Mucosa of stomach (tissue), 1 donor: ENCODE measurements around the gene PCDHA10.
"Not testable (repeated sequence)": the region's sequence is repeated elsewhere in the genome, so short reads cannot be mapped to it uniquely, and the experiment has no call there.

Source experiments
- H3K27me3 ChIP-seq: one replicate; pipeline ENCODE4 v1.7.0; 2013; ENCODE audit warnings: mild to moderate bottlenecking, low read length; ENCODE audit not compliant: control insufficient read depth, insufficient read depth
- H3K36me3 ChIP-seq: one replicate; pipeline ENCODE4 v1.7.0; 2013; ENCODE audit warnings: low read length; ENCODE audit not compliant: control insufficient read depth, insufficient read depth
- H3K4me1 ChIP-seq: one replicate; pipeline ENCODE4 v1.7.0; 2013; ENCODE audit warnings: mild to moderate bottlenecking, low read length; ENCODE audit not compliant: control insufficient read depth, insufficient read depth
- H3K4me3 ChIP-seq: one replicate; pipeline ENCODE4 v1.7.0; 2013; ENCODE audit warnings: low read length
- H3K9ac ChIP-seq: one replicate; pipeline ENCODE4 v1.7.0; 2013; ENCODE audit warnings: mild to moderate bottlenecking, low read length, moderate library complexity
- H3K9me3 ChIP-seq: one replicate; pipeline ENCODE4 v1.7.0; 2013; ENCODE audit warnings: mild to moderate bottlenecking, low read length, moderate library complexity; ENCODE audit not compliant: control insufficient read depth
- donor health status: Pancreatic carcinoma.

Gene PCDHA10, protein sequence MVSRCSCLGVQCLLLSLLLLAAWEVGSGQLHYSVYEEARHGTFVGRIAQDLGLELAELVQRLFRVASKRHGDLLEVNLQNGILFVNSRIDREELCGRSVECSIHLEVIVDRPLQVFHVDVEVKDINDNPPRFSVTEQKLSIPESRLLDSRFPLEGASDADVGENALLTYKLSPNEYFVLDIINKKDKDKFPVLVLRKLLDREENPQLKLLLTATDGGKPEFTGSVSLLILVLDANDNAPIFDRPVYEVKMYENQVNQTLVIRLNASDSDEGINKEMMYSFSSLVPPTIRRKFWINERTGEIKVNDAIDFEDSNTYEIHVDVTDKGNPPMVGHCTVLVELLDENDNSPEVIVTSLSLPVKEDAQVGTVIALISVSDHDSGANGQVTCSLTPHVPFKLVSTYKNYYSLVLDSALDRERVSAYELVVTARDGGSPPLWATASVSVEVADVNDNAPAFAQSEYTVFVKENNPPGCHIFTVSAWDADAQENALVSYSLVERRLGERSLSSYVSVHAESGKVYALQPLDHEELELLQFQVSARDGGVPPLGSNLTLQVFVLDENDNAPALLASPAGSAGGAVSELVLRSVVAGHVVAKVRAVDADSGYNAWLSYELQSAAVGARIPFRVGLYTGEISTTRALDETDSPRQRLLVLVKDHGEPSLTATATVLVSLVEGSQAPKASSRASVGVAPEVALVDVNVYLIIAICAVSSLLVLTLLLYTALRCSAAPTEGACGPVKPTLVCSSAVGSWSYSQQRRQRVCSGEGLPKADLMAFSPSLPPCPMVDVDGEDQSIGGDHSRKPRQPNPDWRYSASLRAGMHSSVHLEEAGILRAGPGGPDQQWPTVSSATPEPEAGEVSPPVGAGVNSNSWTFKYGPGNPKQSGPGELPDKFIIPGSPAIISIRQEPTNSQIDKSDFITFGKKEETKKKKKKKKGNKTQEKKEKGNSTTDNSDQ

DNA sequence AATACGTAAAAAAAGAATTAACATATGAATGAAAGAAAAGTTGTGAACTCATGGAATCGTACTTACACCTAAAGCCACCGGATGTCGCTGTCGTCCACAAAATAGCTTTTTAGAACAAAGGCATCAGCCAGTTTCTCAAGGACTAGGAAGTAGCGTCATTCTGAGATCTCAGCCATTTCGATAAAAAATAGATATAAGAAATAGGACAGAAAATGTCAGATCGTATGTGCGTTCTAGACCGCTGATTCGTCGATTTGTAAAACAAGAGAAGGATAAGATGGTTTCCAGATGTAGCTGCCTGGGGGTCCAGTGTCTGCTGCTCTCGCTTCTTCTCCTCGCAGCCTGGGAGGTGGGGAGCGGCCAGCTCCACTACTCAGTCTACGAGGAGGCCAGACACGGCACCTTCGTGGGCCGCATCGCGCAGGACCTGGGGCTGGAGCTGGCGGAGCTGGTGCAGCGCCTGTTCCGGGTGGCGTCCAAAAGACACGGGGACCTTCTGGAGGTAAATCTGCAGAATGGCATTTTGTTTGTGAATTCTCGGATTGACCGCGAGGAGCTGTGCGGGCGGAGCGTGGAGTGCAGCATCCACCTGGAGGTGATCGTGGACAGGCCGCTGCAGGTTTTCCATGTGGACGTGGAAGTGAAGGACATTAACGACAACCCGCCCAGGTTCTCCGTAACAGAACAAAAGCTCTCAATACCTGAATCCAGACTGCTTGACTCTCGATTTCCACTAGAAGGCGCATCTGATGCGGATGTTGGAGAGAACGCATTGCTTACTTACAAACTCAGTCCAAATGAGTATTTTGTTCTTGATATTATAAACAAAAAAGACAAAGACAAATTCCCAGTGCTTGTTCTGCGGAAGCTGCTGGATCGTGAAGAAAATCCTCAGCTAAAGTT, at the start of gene PCDHA10:
Gene PCDHA10 (plus strand): TSS at position 126 of the 903 bp plus-strand sequence. CDS start 152 bp downstream, at position 278.
- H3K9me3 ChIP-seq = no peaks in the 10 kb centered on the region
- no peak within 1 kb of the TSS for H3K4me3 ChIP-seq
- H3K27me3 ChIP-seq = no peaks in the 10 kb centered on the region

DNA sequence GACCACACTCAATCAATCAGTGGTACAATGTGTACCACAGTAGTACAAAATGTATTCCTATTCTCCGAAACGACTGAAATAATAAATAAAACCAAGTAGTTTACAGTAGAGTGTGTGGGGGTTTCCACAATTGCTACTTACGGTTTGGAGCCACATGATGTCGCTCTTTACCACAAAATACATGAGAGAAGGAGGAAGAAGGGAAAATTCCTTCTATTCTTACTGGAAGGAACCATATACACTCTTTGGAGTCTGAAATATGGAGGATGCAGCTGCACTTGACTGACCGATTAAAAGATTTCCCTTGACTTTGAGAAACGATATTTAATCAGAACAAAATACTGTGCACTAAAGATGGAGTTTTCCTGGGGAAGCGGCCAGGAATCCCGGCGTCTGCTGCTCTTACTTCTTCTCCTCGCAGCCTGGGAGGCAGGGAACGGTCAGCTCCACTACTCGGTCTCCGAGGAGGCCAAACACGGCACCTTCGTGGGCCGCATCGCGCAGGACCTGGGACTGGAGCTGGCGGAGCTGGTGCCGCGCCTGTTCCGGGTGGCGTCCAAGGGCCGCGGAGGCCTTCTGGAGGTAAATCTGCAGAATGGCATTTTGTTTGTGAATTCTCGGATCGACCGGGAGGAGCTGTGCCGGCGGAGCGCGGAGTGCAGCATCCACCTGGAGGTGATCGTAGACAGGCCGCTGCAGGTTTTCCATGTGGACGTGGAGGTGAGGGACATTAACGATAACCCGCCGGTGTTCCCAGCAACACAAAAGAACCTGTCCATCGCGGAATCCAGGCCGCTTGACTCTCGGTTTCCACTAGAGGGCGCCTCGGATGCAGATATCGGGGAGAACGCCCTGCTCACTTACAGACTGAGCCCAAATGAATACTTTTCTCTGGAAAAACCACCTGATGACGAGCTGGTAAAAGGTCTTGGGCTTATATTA, 48.6 kb upstream of the PCDHA10 start, which contains the start of gene PCDHA4:
Gene PCDHA4 (plus strand): TSS at position 235 of the 942 bp plus-strand sequence.
- Histone ChIP-seq H3K4me3 (no peak within 1 kb of the TSS), H3K36me3 (no peaks in the 10 kb centered on the region), H3K9me3 (no peaks in the 10 kb centered on the region), H3K27me3 (no peaks in the 10 kb centered on the region), H3K9ac (no peak within 1 kb of the TSS), H3K4me1 (no peaks in the 10 kb centered on the region)

More for the DNA sequence above, at the start of gene PCDHA10:
- no peak within 1 kb of the TSS for H3K9ac ChIP-seq
- H3K36me3 ChIP-seq = no peaks in the 10 kb centered on the region
- no peaks in the 10 kb centered on the region for H3K4me1 ChIP-seq

DNA sequence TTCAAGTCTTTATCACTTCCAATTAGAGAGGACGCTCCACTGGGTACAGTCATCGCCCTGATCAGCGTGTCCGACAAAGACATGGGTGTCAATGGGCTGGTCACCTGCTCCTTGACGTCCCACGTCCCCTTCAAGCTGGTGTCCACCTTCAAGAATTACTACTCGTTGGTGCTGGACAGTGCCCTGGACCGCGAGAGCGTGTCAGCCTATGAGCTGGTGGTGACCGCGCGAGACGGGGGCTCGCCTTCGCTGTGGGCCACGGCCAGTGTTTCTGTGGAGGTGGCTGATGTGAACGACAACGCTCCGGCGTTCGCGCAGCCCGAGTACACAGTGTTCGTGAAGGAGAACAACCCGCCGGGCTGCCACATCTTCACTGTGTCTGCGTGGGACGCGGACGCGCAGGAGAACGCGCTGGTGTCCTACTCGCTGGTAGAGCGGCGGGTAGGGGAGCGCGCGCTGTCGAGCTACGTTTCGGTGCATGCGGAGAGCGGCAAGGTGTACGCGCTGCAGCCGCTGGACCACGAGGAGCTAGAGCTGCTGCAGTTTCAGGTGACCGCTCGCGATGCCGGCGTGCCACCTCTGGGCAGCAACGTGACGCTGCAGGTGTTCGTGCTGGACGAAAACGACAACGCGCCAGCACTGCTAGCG, 47.3 kb upstream of the PCDHA10 start:
- not testable (repeated sequence) for H3K4me1 ChIP-seq, H3K9ac ChIP-seq, H3K9me3 ChIP-seq, H3K4me3 ChIP-seq, H3K36me3 ChIP-seq, H3K27me3 ChIP-seq

DNA sequence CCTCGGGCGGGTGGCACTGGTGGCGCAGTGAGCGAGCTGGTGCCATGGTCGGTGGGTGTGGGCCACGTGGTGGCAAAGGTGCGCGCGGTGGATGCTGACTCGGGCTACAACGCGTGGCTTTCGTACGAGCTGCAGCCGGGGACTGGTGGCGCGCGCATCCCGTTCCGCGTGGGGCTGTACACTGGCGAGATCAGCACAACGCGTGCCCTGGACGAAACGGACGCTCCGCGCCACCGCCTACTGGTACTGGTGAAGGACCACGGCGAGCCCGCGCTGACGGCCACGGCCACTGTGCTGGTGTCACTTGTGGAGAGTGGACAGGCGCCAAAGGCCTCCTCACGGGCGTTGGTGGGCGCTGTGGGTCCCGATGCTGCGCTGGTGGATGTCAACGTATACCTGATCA, 46.8 kb upstream of the PCDHA10 start:
- no peak overlapping the region for H3K4me3 ChIP-seq

DNA sequence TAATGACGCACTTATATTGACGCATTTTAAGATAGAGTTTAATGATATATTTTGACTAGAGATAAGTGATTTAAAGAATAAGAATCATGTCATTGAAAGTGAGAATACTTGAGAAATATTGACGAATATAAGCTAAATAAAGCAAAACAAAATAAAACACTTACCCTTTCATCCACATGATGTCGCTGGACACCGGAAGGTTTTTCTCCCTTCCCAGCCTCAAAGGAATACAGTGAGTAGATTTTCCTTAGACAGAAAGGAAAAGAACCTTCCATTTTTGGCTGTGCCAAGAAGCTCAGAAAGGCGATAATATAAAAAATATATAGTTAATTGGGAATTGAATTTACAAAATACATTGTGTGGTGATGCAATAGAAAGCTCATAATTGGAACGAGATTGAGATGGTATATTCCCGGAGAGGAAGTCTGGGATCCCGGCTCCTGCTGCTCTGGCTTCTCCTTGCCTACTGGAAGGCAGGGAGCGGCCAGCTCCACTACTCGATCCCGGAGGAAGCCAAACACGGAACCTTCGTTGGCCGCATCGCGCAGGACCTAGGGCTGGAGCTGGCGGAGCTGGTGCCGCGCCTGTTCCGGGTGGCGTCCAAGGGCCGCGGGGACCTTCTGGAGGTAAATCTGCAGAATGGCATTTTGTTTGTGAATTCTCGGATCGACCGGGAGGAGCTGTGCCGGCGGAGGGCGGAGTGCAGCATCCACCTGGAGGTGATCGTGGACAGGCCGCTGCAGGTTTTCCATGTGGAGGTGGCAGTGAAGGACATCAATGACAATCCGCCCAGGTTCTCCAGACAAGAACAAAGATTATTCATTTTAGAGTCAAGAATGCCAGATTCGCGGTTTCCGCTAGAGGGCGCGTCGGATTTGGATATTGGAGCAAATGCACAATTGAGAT, 34.1 kb upstream of the PCDHA10 start, which contains the start of gene PCDHA5:
Gene PCDHA5 (plus strand): TSS at position 239 of the 906 bp plus-strand sequence.
- no peaks in the 10 kb centered on the region for H3K27me3 ChIP-seq
- no peak within 1 kb of the TSS for H3K4me3 ChIP-seq
- H3K9ac ChIP-seq = no peak within 1 kb of the TSS
- no peaks in the 10 kb centered on the region for H3K4me1 ChIP-seq
- H3K36me3 ChIP-seq = no peaks in the 10 kb centered on the region
- H3K9me3 ChIP-seq = no peaks in the 10 kb centered on the region

More for the DNA sequence above, 46.8 kb upstream of the PCDHA10 start:
- no peak overlapping the region for H3K9ac ChIP-seq
- no peaks in the 10 kb centered on the region for H3K4me1 ChIP-seq
- H3K27me3 ChIP-seq = no peaks in the 10 kb centered on the region
- H3K36me3 ChIP-seq = no peaks in the 10 kb centered on the region
- no peaks in the 10 kb centered on the region for H3K9me3 ChIP-seq

DNA sequence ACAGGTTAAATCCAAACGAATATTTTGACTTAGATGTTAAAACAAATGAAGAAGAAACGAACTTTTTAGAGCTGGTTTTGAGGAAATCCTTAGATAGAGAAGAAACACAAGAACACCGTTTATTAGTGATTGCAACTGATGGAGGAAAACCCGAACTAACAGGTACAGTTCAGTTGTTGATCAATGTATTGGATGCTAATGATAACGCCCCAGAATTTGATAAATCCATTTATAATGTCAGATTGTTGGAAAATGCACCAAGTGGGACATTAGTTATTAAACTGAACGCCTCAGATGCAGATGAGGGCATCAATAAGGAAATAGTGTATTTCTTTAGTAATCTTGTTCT, 33.4 kb upstream of the PCDHA10 start:
- H3K9ac ChIP-seq = no peak overlapping the region
- H3K36me3 ChIP-seq = no peaks in the 10 kb centered on the region
- H3K4me1 ChIP-seq = no peaks in the 10 kb centered on the region
- H3K9me3 ChIP-seq = no peaks in the 10 kb centered on the region
- no peaks in the 10 kb centered on the region for H3K27me3 ChIP-seq
- H3K4me3 ChIP-seq = no peak overlapping the region

DNA sequence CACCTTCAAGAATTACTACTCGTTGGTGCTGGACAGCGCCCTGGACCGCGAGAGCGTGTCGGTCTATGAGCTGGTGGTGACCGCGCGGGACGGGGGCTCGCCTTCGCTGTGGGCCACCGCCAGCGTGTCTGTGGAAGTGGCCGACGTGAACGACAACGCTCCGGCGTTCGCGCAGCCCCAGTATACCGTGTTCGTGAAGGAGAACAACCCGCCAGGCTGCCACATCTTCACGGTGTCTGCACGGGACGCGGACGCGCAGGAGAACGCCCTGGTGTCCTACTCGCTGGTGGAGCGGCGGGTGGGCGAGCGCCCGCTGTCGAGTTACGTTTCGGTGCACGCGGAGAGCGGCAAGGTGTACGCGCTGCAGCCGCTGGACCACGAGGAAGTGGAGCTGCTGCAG, 32.7 kb upstream of the PCDHA10 start:
- H3K9me3 ChIP-seq, H3K9ac ChIP-seq, H3K4me3 ChIP-seq, H3K27me3 ChIP-seq, H3K4me1 ChIP-seq, H3K36me3 ChIP-seq: not testable (repeated sequence)

DNA sequence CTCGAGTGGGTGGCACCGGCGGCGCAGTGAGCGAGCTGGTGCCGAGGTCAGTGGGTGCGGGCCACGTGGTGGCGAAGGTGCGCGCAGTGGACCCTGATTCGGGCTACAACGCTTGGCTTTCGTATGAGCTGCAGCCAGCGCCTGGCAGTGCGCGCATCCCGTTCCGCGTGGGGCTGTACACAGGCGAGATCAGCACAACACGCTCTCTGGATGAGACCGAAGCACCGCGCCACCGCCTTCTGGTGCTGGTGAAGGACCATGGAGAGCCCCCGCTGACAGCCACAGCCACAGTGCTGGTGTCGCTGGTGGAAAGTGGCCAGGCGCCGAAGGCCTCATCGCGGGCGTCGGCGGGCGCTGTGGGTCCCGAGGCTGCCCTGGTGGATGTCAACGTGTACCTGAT, 32.2 kb upstream of the PCDHA10 start:
- Histone ChIP-seq H3K27me3 (no peaks in the 10 kb centered on the region), H3K9me3 (no peaks in the 10 kb centered on the region), H3K4me3 (no peak overlapping the region), H3K36me3 (no peaks in the 10 kb centered on the region), H3K9ac (no peak overlapping the region), H3K4me1 (no peaks in the 10 kb centered on the region)

DNA sequence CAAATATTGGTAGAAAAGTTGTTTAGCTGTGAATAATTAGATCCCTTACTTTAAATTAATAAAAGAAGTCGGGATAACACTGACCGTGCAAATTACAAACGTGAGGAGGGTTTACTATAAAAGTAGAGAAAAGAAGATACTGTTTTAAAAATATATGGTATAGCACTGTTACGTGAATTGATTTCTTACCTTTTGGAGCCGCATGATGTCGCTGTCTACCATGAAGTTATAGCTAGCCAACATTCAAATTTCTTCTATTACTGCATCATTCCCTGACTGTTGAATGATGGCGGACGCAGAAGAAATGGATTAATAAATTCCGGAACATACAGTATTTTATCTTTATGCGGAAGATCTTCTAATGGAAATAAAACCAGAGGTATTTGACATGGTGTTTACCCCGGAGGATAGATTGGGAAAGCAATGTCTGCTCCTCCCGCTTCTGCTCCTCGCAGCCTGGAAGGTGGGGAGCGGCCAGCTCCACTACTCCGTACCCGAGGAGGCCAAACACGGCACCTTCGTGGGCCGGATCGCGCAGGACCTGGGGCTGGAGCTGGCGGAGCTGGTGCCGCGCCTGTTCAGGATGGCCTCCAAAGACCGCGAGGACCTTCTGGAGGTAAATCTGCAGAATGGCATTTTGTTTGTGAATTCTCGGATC, 27.9 kb upstream of the PCDHA10 start, which contains the start of gene PCDHA6:
Gene PCDHA6 (plus strand): TSS at position 257 of the 658 bp plus-strand sequence. CDS start 132 bp downstream, at position 389.
- H3K4me1 ChIP-seq = no peaks in the 10 kb centered on the region
- H3K27me3 ChIP-seq = no peaks in the 10 kb centered on the region
- no peak within 1 kb of the TSS for H3K4me3 ChIP-seq
- no peaks in the 10 kb centered on the region for H3K36me3 ChIP-seq
- no peak within 1 kb of the TSS for H3K9ac ChIP-seq
- H3K9me3 ChIP-seq = no peaks in the 10 kb centered on the region
